HUES6 (cell line): ENCODE data around the gene MIPOL1.

Experiments used
- H3K27ac ChIP-seq: 2 replicates; pipeline ENCODE4 v1.7.0; 2013; ENCODE audit warnings: low read depth, mild to moderate bottlenecking, low read length, inconsistent platforms
- H3K27me3 ChIP-seq: 2 replicates; pipeline ENCODE4 v1.6.1; 2013; ENCODE audit warnings: low read length; ENCODE audit not compliant: control insufficient read depth, insufficient read depth
- H3K36me3 ChIP-seq: 2 replicates; pipeline ENCODE4 v1.6.1; 2013; ENCODE audit warnings: low read length; ENCODE audit not compliant: control insufficient read depth, insufficient read depth
- H3K4me1 ChIP-seq: 2 replicates; pipeline ENCODE4 v1.6.1; 2013; ENCODE audit warnings: low read length; ENCODE audit not compliant: control insufficient read depth, insufficient read depth
- H3K4me3 ChIP-seq: 2 replicates; pipeline ENCODE4 v1.5.1; 2013; ENCODE audit warnings: low read depth, low read length
- H3K9ac ChIP-seq: one replicate; pipeline ENCODE4 v1.6.1; 2013; ENCODE audit warnings: mild to moderate bottlenecking, low read length
- H3K9me3 ChIP-seq: 2 replicates; pipeline ENCODE4 v1.6.1; 2013; ENCODE audit warnings: low read depth, low read length; ENCODE audit not compliant: control insufficient read depth, insufficient read depth

MIPOL1 gene

GRCh38 chr14:37422748-37423147 lies 225.0 kb downstream of the MIPOL1 start:
- Histone ChIP-seq H3K27me3 (no peaks in the 10 kb centered on the region), H3K9ac (no peak overlapping the region), H3K36me3 (no peaks in the 10 kb centered on the region), H3K9me3 (no peaks in the 10 kb centered on the region), H3K4me3 (no peak overlapping the region), H3K4me1 (no peaks in the 10 kb centered on the region), H3K27ac (no peak overlapping the region)

- no peaks in the 10 kb centered on the region for H3K36me3 ChIP-seq
- H3K4me3 ChIP-seq = no peak overlapping the region
- H3K9me3 ChIP-seq = no peaks in the 10 kb centered on the region
- no peak overlapping the region for H3K9ac ChIP-seq
- H3K27me3 ChIP-seq = no peaks in the 10 kb centered on the region
- peaks cover 3% of the 10 kb centered on the region; the same call in 1 of the 2 replicates for H3K4me1 ChIP-seq
- no peak overlapping the region for H3K27ac ChIP-seq
Observed at GRCh38 chr14:37428954-37429353, 231.2 kb downstream of the MIPOL1 start.

- Histone ChIP-seq H3K9ac (no peak overlapping the region), H3K9me3 (no peaks in the 10 kb centered on the region), H3K27me3 (no peaks in the 10 kb centered on the region), H3K4me1 (peaks cover 3% of the 10 kb centered on the region; the same call in 1 of the 2 replicates), H3K27ac (no peak overlapping the region), H3K4me3 (no peak overlapping the region), H3K36me3 (no peaks in the 10 kb centered on the region)
Observed at GRCh38 chr14:37429618-37430017, 231.9 kb downstream of the MIPOL1 start.

GRCh38 chr14:37434867-37435266 lies 237.1 kb downstream of the MIPOL1 start:
- Histone ChIP-seq H3K27ac (no peak overlapping the region), H3K27me3 (no peaks in the 10 kb centered on the region), H3K4me3 (no peak overlapping the region), H3K9ac (no peak overlapping the region), H3K9me3 (no peaks in the 10 kb centered on the region), H3K36me3 (no peaks in the 10 kb centered on the region), H3K4me1 (peaks cover 6% of the 10 kb centered on the region; the same call in 1 of the 2 replicates)

- 0 out of 2 replicates have a peak overlapping the region, but pooled peaks have one; percentile 1 for H3K27ac ChIP-seq
Observed at GRCh38 chr14:37436519-37436918, 238.8 kb downstream of the MIPOL1 start.

GRCh38 chr14:37437490-37437889 lies 239.8 kb downstream of the MIPOL1 start:
- H3K27me3 ChIP-seq = no peaks in the 10 kb centered on the region
- no peaks in the 10 kb centered on the region for H3K36me3 ChIP-seq
- H3K4me1 ChIP-seq = peaks cover 6% of the 10 kb centered on the region; the same call in 1 of the 2 replicates
- no peak overlapping the region for H3K4me3 ChIP-seq
- no peak overlapping the region for H3K27ac ChIP-seq
- H3K9ac ChIP-seq = no peak overlapping the region
- H3K9me3 ChIP-seq = no peaks in the 10 kb centered on the region

More at GRCh38 chr14:37436519-37436918, 238.8 kb downstream of the MIPOL1 start:
- Histone ChIP-seq H3K9me3 (no peaks in the 10 kb centered on the region), H3K4me1 (peaks cover 6% of the 10 kb centered on the region; the same call in 1 of the 2 replicates), H3K9ac (no peak overlapping the region), H3K27me3 (no peaks in the 10 kb centered on the region), H3K36me3 (no peaks in the 10 kb centered on the region), H3K4me3 (no peak overlapping the region)

- Histone ChIP-seq H3K4me1 (peaks cover 6% of the 10 kb centered on the region; the same call in 1 of the 2 replicates), H3K9me3 (no peaks in the 10 kb centered on the region), H3K27me3 (no peaks in the 10 kb centered on the region), H3K9ac (no peak overlapping the region), H3K36me3 (no peaks in the 10 kb centered on the region), H3K27ac (no peak overlapping the region), H3K4me3 (no peak overlapping the region)
Observed at GRCh38 chr14:37438444-37438843, 240.7 kb downstream of the MIPOL1 start.

- H3K9ac ChIP-seq = no peak overlapping the region
- no peak overlapping the region for H3K27ac ChIP-seq
- no peaks in the 10 kb centered on the region for H3K27me3 ChIP-seq
- no peaks in the 10 kb centered on the region for H3K4me1 ChIP-seq
- no peak overlapping the region for H3K4me3 ChIP-seq
- no peaks in the 10 kb centered on the region for H3K36me3 ChIP-seq
- no peaks in the 10 kb centered on the region for H3K9me3 ChIP-seq
Observed at GRCh38 chr14:37443461-37443860, 245.7 kb downstream of the MIPOL1 start.

- Histone ChIP-seq H3K4me1 (no peaks in the 10 kb centered on the region), H3K4me3 (no peak overlapping the region), H3K9me3 (no peaks in the 10 kb centered on the region), H3K9ac (no peak overlapping the region), H3K27me3 (no peaks in the 10 kb centered on the region), H3K27ac (no peak overlapping the region), H3K36me3 (no peaks in the 10 kb centered on the region)
Observed at GRCh38 chr14:37447883-37448391, 250.2 kb downstream of the MIPOL1 start.

- H3K9me3 ChIP-seq = no peaks in the 10 kb centered on the region
- no peak overlapping the region for H3K9ac ChIP-seq
- H3K27ac ChIP-seq = no peak overlapping the region
- no peaks in the 10 kb centered on the region for H3K36me3 ChIP-seq
- no peak overlapping the region for H3K4me3 ChIP-seq
- H3K4me1 ChIP-seq = no peaks in the 10 kb centered on the region
- no peaks in the 10 kb centered on the region for H3K27me3 ChIP-seq
Observed at GRCh38 chr14:37452323-37452722, 254.6 kb downstream of the MIPOL1 start.

GRCh38 chr14:37453985-37454384 lies 256.2 kb downstream of the MIPOL1 start:
- H3K4me1 ChIP-seq = no peaks in the 10 kb centered on the region
- H3K36me3 ChIP-seq = no peaks in the 10 kb centered on the region
- no peaks in the 10 kb centered on the region for H3K9me3 ChIP-seq
- no peaks in the 10 kb centered on the region for H3K27me3 ChIP-seq
- no peak overlapping the region for H3K27ac ChIP-seq
- H3K4me3 ChIP-seq = no peak overlapping the region
- H3K9ac ChIP-seq = no peak overlapping the region
